SU-DHL-6 (cell line): ENCODE results near the gene MRPS25.

Experiments used
- H2AFZ ChIP-seq: fragments of 200-600 bp; sonication (generic); 2 replicates; pipeline ENCODE4 v1.6.1; 2014; ENCODE audit warnings: low read depth, mild to moderate bottlenecking, moderate library complexity, mixed read lengths, antibody characterized with exemption, low read length; ENCODE audit not compliant: severe bottlenecking
- H3F3A ChIP-seq: fragments of 200-600 bp; shearing (Covaris generic); 2 replicates; pipeline ENCODE4 v1.6.0; 2016; ENCODE audit warnings: antibody characterized with exemption, mild to moderate bottlenecking; ENCODE audit not compliant: insufficient read depth
- H3K27ac ChIP-seq: fragments of 200-600 bp; sonication (generic); 2 replicates; pipeline ENCODE4 v1.5.1; 2016; ENCODE audit warnings: low read depth, mild to moderate bottlenecking, low read length, moderate library complexity, mixed read lengths
- H3K27me3 ChIP-seq: fragments of 200-600 bp; sonication (generic), shearing (Covaris generic); 2 replicates; pipeline ENCODE4 v1.6.0; 2014; ENCODE audit warnings: mild to moderate bottlenecking, low read length
- H3K36me3 ChIP-seq: fragments of 200-600 bp; sonication (generic); 2 replicates; pipeline ENCODE4 v1.6.1; 2014; ENCODE audit warnings: mild to moderate bottlenecking, low read length, mixed read lengths
- H3K4me2 ChIP-seq: fragments of 300-600, 200-600 bp; shearing (Covaris generic), sonication (generic); 2 replicates; pipeline ENCODE4 v1.6.0; 2014; ENCODE audit warnings: low read length, low read depth, mild to moderate bottlenecking; ENCODE audit not compliant: poor library complexity, severe bottlenecking
- H3K4me3 ChIP-seq: fragments of 200-600 bp; sonication (generic); 2 replicates; pipeline ENCODE4 v1.5.1; 2014; ENCODE audit warnings: antibody characterized with exemption, low read length, mild to moderate bottlenecking, mixed read lengths; ENCODE audit not compliant: insufficient read depth, poor library complexity, severe bottlenecking
- H3K79me2 ChIP-seq: fragments of 200-600 bp; sonication (generic); 2 replicates; pipeline ENCODE4 v1.6.1; 2014; ENCODE audit warnings: mild to moderate bottlenecking, low read length, moderate library complexity; ENCODE audit not compliant: insufficient read depth
- H3K9ac ChIP-seq: fragments of 200-600 bp; sonication (generic); 2 replicates; pipeline ENCODE4 v1.7.0; 2014; ENCODE audit warnings: mild to moderate bottlenecking, low read length
- H3K9me2 ChIP-seq: fragments of 200-600 bp; sonication (generic); replicated peaks from 2 replicates; pipeline ENCODE4 v1.6.1; 2014; ENCODE audit warnings: low read length; ENCODE audit not compliant: insufficient read depth
- H3K9me3 ChIP-seq: fragments of 200-600 bp; sonication (generic); 2 replicates; pipeline ENCODE4 v1.6.1; 2014; ENCODE audit warnings: low read length, mixed read lengths; ENCODE audit not compliant: insufficient read depth
- H4K20me1 ChIP-seq: fragments of 200-600 bp; sonication (generic); 2 replicates; pipeline ENCODE4 v1.6.1; 2014; ENCODE audit warnings: low read depth, mild to moderate bottlenecking, antibody characterized with exemption, low read length, moderate library complexity, mixed read lengths
- CTCF ChIP-seq: fragments of 200-600 bp; sonication (generic); IDR thresholded peaks from one replicate; pipeline ENCODE4 v1.5.1; 2017; ENCODE audit warnings: antibody characterized with exemption, mild to moderate bottlenecking, low read length, moderate library complexity; ENCODE audit not compliant: insufficient read depth, poor library complexity, severe bottlenecking
- EZH2phosphoT487 ChIP-seq: fragments of 200-600 bp; sonication (generic), shearing (Covaris generic); conservative IDR thresholded peaks from 2 replicates; pipeline ENCODE4 v1.6.1; 2018; ENCODE audit warnings: mild to moderate bottlenecking, antibody characterized with exemption, low read length, moderate library complexity, mixed read lengths

Gene MRPS25

GRCh38 chr3:15043408-15044171 lies 21.5 kb downstream of the MRPS25 start:
- Histone ChIP-seq H3K79me2 (no peaks in the 10 kb centered on the region; the same call in 1 of the 2 replicates), H3K9ac (no peak overlapping the region), H3F3A (peaks cover 14% of the 10 kb centered on the region), H3K4me2 (no peak overlapping the region), H4K20me1 (no peaks in the 10 kb centered on the region), H3K9me2 (no peaks in the 10 kb centered on the region), H3K27ac (no peak overlapping the region), H3K4me3 (no peak overlapping the region), H3K9me3 (no peaks in the 10 kb centered on the region), H3K27me3 (no peaks in the 10 kb centered on the region), H2AFZ (no peak overlapping the region), H3K36me3 (peaks cover 45% of the 10 kb centered on the region)
- TF ChIP-seq CTCF: no peak
- no peak for TF ChIP-seq EZH2phosphoT487

DNA sequence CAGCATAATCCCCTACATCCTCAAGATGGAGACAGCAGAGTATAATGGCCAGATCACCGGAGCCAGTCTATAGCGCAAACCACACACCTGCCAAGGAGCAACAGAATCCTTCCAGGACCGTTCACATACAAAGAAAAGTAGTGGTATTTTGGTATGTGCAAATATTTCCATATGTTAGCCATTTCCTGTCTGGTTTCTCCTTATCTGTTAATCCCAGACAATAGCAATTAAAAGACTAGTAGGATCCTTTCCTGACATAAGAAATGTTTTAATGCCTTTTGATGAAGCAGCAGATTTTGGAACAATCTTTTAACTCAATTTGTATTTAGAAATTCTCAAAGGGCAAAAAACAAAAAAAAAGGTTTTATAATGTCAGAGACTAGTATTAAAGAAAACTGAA lies 22.2 kb downstream of the MRPS25 start:
- H3K4me2 ChIP-seq: no peak overlapping the region
- H2AFZ ChIP-seq: no peak overlapping the region
- H3K27me3 ChIP-seq: no peaks in the 10 kb centered on the region
- H3K36me3 ChIP-seq: peaks cover 43% of the 10 kb centered on the region
- H3K9me2 ChIP-seq: no peaks in the 10 kb centered on the region
- no peaks in the 10 kb centered on the region for H4K20me1 ChIP-seq
- peaks cover 7% of the 10 kb centered on the region; the same call in 1 of the 2 replicates for H3F3A ChIP-seq
- no peak overlapping the region for H3K9ac ChIP-seq
- no peak overlapping the region for H3K27ac ChIP-seq
- TF ChIP-seq CTCF (no peak), EZH2phosphoT487 (no peak)
- no peak overlapping the region for H3K4me3 ChIP-seq
- H3K9me3 ChIP-seq: no peaks in the 10 kb centered on the region
- no peaks in the 10 kb centered on the region; the same call in 1 of the 2 replicates for H3K79me2 ChIP-seq

DNA sequence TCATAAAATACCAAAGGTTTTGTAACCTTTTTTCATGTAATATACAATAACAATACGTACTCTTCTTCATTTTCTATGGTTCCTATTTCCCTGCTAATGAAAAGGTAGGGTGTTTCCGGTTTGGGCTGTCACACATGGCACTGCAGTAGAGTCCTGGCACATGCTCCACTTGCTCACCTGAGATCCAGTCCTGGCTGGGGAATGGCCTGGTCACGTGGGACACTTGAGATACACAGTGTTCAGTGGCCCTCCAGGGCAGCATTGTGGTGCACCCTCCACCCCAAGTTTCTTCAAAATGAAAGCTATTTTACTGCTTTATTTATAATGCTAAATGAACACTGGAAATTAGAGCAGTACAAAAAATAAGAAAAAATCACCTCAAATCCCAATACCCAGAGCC lies 23.2 kb downstream of the MRPS25 start:
- no peaks in the 10 kb centered on the region for H4K20me1 ChIP-seq
- no peaks in the 10 kb centered on the region for H3K27me3 ChIP-seq
- H3K27ac ChIP-seq: no peak overlapping the region
- no peaks in the 10 kb centered on the region for H3K9me3 ChIP-seq
- no peak overlapping the region for H3K4me2 ChIP-seq
- peaks cover 7% of the 10 kb centered on the region; the same call in 1 of the 2 replicates for H3F3A ChIP-seq
- peaks cover 35% of the 10 kb centered on the region for H3K36me3 ChIP-seq
- no peak overlapping the region for H3K9ac ChIP-seq
- TF ChIP-seq EZH2phosphoT487 (no peak), CTCF (no peak)
- H3K9me2 ChIP-seq: no peaks in the 10 kb centered on the region
- no peak overlapping the region for H3K4me3 ChIP-seq
- H2AFZ ChIP-seq: no peak overlapping the region
- H3K79me2 ChIP-seq: no peaks in the 10 kb centered on the region; the same call in 1 of the 2 replicates
